NAMALWA (cell line): ENCODE measurements around the gene WSCD2.

Experiments
- DNase-seq: peaks from one replicate; pipeline ENCODE4 v3.0.0-alpha.2; 2015; ENCODE audit warnings: low spot score

The WSCD2 gene

DNA sequence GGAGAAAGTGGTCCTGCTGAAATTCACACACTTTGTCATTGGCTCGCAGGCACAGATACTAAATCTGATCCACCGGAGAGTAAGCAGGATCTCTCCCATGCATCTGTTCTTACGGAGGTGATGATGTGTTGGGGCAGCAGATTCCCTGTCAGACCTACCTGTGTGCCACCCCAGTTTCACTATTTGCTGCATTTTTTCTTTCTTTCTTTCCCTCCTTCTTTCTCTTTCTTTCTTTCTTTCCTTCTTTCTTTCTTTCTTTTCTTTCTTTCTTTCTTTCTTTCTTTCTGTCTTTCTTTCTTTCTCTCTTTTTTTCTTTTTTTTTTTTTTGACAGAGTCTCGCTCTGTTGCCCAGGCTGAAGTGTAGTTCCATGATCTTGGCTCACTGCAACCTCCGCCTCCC, 37.4 kb downstream of the WSCD2 start:
- no peak for DNase-seq

- DNase-seq: no peak
Measured at GRCh38 chr12:108167974-108168373, 38.9 kb downstream of the WSCD2 start.

- no peak for DNase-seq
Measured at GRCh38 chr12:108169708-108170107, 40.6 kb downstream of the WSCD2 start.

- DNase-seq: no peak
Measured at GRCh38 chr12:108170164-108170563, 41.1 kb downstream of the WSCD2 start.

DNA sequence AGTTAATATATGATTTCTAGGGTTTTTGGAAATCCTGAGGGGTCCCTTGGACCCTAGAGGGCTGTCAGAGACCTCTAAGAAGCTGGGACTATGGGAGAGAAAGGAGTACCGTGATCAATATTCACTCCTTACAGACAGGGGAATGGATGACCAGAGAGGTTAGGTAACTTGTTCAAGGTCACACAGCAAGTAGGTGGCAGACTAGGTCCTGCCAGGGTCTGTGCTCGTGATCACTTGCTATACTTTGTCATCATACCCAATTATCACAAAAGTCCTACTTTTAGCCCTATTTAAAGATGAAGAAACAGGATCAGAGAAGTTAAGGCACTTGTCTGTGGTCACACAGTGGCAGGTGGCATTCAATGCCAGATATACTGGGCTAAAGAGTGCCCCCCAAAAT, 42.9 kb downstream of the WSCD2 start:
- no peak for DNase-seq

- no peak for DNase-seq
Measured at GRCh38 chr12:108173160-108173559, 44.1 kb downstream of the WSCD2 start.

DNA sequence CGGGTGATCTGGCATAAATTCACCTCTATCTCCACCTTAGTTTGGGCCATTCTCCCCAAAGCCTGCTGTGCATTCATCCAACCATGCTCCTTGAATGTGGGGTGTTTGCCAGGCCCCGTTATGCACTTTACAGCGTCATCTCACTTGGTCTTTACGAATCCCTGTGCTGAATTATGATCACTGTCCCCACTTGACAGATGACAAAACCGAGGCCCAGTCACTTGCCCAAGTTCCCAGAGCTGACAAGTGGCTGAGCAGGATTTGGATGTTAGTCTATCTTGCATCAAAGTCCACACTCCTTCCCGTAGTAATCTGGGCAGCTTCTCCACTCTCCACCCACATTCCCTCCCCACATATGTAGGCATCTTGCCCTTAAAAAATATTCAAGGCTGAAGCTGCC, 44.8 kb downstream of the WSCD2 start:
- no peak for DNase-seq

DNA sequence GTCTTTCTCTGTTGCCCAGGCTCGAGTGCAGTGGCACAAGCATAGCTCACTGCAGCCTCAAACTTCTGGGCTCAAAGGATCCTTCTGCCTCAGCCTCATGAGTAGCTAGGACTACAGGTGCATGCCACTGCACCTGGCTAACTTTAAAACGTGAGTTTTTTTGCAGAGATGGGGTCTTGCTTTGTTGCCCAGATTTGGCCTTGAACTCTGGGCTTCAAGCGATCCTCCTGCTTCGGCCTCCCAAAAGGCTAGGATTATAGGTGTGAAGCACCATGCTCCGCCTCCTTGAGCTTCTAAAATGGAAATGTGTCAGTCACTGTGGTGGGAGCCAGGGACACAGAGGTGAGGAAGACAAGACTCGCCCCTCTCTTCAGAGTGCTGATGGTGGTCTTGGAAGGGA, 45.6 kb downstream of the WSCD2 start:
- no peak for DNase-seq

GRCh38 chr12:108175310-108175709, 46.2 kb downstream of the WSCD2 start:
- no peak for DNase-seq

GRCh38 chr12:108176292-108176691, 47.2 kb downstream of the WSCD2 start:
- no peak for DNase-seq

- DNase-seq: no peak
Measured at GRCh38 chr12:108177131-108177530, 48.0 kb downstream of the WSCD2 start.

DNA sequence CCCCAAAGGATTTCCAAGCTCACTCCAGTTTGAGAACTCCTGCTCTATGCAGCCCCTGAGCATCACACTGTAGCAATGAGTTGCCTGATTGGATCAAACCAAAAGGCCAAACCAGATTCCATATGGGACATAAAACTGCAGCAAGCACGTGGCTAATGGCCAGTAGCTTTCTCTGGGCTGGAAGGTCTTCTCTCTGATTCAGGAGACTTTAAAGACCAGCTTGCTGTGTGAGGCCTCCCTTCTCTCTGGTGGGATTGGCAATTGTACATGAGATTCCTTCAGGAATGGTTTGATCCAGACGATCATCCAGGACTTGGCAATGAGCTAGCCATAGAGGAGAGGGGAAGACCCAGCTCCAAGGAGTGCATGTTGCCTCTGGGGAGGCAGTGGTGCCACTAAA, 50.2 kb downstream of the WSCD2 start:
- DNase-seq: no peak

GRCh38 chr12:108180255-108181094, 51.4 kb downstream of the WSCD2 start:
- DNase-seq: no peak

- no peak for DNase-seq
Measured at GRCh38 chr12:108181095-108181454, 52.0 kb downstream of the WSCD2 start.

DNA sequence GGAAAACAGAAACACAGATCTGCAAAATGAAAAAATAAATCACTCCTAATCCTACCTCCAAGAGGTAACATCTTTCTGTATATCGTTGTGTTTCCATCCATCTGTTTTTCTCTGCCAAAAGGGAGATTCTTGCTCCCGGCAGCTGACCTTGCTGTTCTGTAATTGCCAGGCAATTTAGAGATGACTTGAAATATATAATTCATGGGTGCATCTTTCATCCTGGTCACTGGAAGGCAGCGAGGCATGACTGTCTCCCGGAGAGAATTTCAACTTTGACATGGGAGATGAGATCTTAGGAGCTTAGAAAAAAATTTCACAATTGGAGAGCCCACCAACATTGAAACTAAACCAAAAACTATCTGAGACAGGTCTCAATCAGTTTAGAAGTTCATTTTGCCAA, 53.0 kb downstream of the WSCD2 start:
- DNase-seq: no peak

GRCh38 chr12:108185002-108185401, 55.9 kb downstream of the WSCD2 start:
- DNase-seq: no peak

DNA sequence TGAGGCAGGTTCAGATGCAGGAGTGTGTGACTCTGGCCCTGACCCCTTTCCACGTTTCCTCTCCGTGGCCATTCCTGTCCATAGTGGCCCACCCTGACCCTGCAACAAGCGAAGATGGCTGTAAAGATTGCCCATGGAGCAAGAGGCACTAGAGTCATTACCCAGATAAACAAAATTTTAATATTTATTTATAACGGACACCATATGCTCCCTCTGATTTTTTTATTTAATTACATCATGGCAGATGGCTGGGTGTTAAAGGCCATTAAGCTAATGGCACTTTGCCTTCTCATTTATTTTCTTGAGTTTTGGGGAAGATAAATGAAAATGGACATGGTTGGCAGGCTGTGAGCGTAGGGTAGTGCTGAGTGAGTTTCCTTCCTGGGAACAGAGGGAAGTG, 58.7 kb downstream of the WSCD2 start:
- no peak for DNase-seq

- no peak for DNase-seq
Measured at GRCh38 chr12:108190529-108190928, 61.4 kb downstream of the WSCD2 start.

- no peak for DNase-seq
Measured at GRCh38 chr12:108191086-108191485, 62.0 kb downstream of the WSCD2 start.

- no peak for DNase-seq
Measured at GRCh38 chr12:108191938-108192337, 62.9 kb downstream of the WSCD2 start.

DNA sequence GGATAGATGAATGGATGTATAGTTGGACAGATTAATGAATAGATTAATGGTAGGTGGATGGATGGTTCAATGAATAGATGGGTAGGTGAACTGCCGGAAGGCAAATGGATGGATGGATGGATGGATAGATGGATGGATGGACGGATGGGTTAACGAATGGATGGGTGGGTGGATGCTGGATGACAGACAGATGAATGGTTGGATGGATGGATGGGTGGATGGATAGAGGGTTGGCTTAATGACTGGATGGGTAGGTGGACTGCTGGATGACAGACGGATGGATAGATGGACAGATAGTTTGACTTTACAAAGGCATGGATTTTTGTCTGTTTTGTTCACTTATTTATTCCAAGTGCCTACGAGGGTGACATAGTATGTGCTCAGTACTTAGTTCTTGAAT, 64.4 kb downstream of the WSCD2 start:
- DNase-seq: no peak

- DNase-seq: peak; percentile 38
Measured at GRCh38 chr12:108193917-108194316, 64.8 kb downstream of the WSCD2 start.

DNA sequence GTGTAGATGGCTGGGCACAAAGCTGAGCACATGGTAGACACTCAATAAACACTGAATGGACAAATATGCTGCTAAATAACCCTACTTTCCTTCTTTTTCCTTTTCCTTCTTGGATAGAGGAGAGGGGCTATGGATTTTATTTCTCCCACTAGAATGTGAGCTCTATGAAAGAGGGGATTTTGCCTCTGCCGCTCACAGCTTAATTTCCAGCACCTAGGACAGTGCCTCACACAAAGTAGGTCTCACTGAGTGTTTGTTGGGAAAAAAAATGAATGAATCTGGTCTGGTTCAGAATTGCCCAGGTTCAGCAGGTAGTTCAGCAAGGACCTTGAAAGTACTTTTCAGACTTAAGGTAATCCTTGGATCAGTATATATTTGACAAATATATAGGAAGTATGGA, 65.5 kb downstream of the WSCD2 start:
- no peak for DNase-seq

GRCh38 chr12:108196319-108196718, 67.2 kb downstream of the WSCD2 start:
- no peak for DNase-seq
